NB4 (cell line): Measurements from ENCODE around the gene WDR75.
A peak's percentile ranks its signal among the peaks of the same experiment; 100 is the strongest.

Experiments
- DNase-seq: peaks from one replicate; pipeline ENCODE4 v3.0.0; 2010; ENCODE audit warnings: low read depth
- H3K4me3 ChIP-seq: one replicate; pipeline ENCODE4 v1.5.1; 2011; ENCODE audit warnings: mild to moderate bottlenecking, low read depth, low read length, moderate library complexity
- CTCF ChIP-seq: IDR thresholded peaks from one replicate; pipeline ENCODE4 v1.5.1; 2012; ENCODE audit warnings: low read depth, low read length
- MAX ChIP-seq: IDR thresholded peaks from 2 replicates; pipeline ENCODE4 v1.6.1; 2011; ENCODE audit warnings: low read depth, low read length
- MYC ChIP-seq: IDR thresholded peaks from 2 replicates; pipeline ENCODE4 v1.6.1; 2011; ENCODE audit warnings: low read depth, low read length
- POLR2A ChIP-seq: IDR thresholded peaks from 2 replicates; pipeline ENCODE4 v1.6.1; 2011; ENCODE audit warnings: mild to moderate bottlenecking; ENCODE audit not compliant: insufficient read length; ENCODE audit errors: extremely low read depth

WDR75 gene

DNA sequence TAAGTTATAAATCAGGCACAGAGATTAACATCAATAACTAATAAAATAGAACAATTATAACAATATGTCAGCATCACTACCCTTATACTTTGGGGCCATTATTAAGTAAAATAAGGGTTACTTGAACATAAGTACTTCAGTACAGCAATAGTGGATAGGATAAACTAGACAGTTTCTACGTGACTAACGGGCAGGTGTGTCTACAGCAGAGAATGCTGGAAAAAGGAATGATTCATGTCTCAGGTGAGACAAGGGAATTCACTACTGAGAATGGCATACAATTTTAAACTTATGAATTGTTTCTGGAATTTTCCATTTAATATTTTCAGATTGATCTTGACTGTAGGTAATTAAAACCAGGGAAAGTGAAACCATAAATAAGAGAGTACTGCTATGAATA is 5.5 kb downstream of the WDR75 start:
- TF ChIP-seq CTCF (no peak), MAX (no peak), POLR2A (no peak), MYC (no peak)
- H3K4me3 ChIP-seq, result no peak overlapping the region
- DNase-seq, result no peak

DNA sequence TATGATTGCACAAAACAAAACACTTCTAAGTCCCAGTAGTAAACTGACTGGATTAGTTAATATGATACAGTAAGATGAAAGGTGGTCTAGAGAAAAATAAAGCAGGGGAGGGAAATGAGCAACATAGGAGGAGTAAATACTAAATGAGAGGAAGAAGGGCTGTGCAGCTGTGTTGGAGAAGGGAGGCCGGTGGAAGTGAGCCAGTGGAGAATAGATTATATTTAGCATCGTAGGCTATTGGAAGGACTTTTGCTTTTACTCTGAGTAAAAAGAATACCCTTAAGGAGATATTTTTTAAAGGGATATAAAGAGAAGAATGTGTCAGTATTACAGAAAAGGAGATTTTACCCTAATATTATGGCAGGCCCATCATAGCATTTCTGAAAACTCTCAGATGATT is 12.7 kb downstream of the WDR75 start:
- H3K4me3 ChIP-seq, result no peak overlapping the region
- no peak for TF ChIP-seq CTCF
- TF ChIP-seq POLR2A, result no peak
- TF ChIP-seq MYC, result no peak
- no peak for TF ChIP-seq MAX
- no peak for DNase-seq

DNA sequence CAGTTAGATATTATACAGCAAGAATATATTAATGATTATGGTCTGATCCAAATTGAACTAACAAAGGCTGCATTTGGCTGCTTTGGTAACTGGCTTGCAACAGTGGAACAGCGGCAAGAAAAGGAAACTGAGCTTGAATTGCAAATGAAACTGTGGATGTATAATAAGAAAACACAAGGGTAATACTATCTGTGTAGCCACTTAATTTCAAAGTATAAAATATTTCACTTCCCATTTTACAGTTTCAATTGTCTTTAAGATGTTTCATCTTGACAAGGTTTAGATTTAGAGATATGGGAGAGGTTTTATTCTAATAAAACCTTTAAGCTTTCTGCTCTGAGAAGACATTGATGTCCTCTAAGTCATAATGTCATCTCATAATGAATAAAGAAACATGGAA is 23.8 kb downstream of the WDR75 start:
- DNase-seq, result no peak
- TF ChIP-seq MAX (no peak), POLR2A (no peak)
- no peak overlapping the region for H3K4me3 ChIP-seq

- no peak for DNase-seq
- no peak overlapping the region for H3K4me3 ChIP-seq
- no peak for TF ChIP-seq CTCF
- no peak for TF ChIP-seq POLR2A
- TF ChIP-seq MAX, result no peak
- no peak for TF ChIP-seq MYC
Measured at GRCh38 chr2:189465478-189465877, 24.2 kb downstream of the WDR75 start.

GRCh38 chr2:189466046-189466445 is 24.8 kb downstream of the WDR75 start:
- DNase-seq, result no peak
- H3K4me3 ChIP-seq, result no peak overlapping the region
- TF ChIP-seq CTCF, result no peak
- TF ChIP-seq MYC, result no peak
- no peak for TF ChIP-seq POLR2A
- no peak for TF ChIP-seq MAX

GRCh38 chr2:189466656-189467055 is 25.4 kb downstream of the WDR75 start:
- peak; percentile 60 for TF ChIP-seq CTCF
- no peak for TF ChIP-seq MYC
- H3K4me3 ChIP-seq, result no peak overlapping the region
- DNase-seq, result peak; percentile 55
